KOPT-K1 (cell line): Measurements from ENCODE around the gene PLA1A.
"Not testable (repeated sequence)": the region's sequence is repeated elsewhere in the genome, so short reads cannot be mapped to it uniquely, and the experiment has no call there.

Experiments used
- H3K27ac ChIP-seq: fragments of 200-600 bp; sonication (generic); 2 replicates; pipeline ENCODE4 v1.5.1; 2016; ENCODE audit warnings: antibody characterized with exemption, mild to moderate bottlenecking, low read depth, low read length; ENCODE audit not compliant: poor library complexity, severe bottlenecking
- H3K36me3 ChIP-seq: fragments of 200-600 bp; sonication (generic); 2 replicates; pipeline ENCODE4 v1.5.1; 2017; ENCODE audit warnings: antibody characterized with exemption, mild to moderate bottlenecking, low read length, moderate library complexity; ENCODE audit not compliant: insufficient read depth
- H3K9me3 ChIP-seq: fragments of 200-600 bp; sonication (generic); 2 replicates; pipeline ENCODE4 v1.5.1; 2017; ENCODE audit warnings: antibody characterized with exemption, low read length, mild to moderate bottlenecking; ENCODE audit not compliant: insufficient read depth, poor library complexity, severe bottlenecking

Gene PLA1A

DNA sequence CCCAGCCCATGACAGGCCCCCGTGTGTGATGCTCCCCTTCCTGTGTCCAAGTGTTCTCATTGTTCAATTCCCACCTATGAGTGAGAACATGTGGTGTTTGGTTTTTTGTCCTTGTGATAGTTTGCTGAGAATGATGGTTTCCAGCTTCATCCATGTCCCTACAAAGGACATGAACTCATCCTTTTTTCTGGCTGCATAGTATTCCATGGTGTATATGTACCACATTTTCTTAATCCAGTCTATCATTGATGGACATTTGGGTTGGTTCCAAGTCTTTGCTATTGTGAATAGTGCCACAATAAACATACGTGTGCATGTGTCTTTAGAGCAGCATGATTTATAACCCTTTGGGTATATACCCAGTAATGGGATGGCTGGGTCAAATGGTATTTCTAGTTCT lies 34.4 kb upstream of the PLA1A start:
- H3K27ac ChIP-seq, H3K36me3 ChIP-seq, H3K9me3 ChIP-seq: not testable (repeated sequence)

DNA sequence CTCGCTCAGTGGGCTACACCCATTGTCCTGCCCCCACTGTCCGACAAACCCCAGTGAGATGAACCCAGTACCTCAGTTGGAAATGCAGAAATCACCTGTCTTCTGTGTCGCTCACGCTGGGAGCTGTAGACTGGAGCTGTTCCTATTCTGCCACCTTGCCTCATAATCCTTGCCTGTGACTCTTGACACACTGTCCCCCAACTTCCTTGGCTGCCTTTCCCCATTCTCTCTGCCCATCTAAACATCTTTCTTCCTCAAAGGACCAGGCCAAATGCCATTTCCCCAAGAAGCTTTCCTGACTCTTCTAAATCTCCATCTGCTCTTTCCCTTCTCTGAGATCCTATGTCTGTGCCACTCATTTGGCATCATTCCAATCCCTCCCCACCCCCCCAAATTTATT lies 28.5 kb upstream of the PLA1A start:
- Histone ChIP-seq H3K9me3 (no peaks in the 10 kb centered on the region), H3K27ac (no peak overlapping the region), H3K36me3 (no peaks in the 10 kb centered on the region)

DNA sequence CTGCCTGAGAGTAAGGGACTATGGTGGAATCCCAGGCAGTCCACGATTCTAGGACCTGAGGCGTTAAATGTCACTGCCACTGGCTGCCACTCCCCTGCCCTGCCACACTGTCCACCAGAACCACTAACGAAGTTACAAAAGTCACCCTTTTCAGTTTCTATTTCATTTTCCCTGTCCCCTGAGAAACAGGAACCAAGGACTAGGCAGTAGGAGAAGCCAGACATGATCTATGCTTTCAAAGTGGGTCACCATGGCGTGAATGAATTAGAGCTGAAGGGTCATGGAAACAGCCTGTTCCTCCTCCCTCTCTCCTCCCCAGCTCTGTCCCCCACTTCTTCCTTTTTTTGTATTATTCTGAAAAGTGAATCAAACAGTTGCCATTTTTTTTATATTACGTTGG lies 27.5 kb upstream of the PLA1A start:
- Histone ChIP-seq H3K27ac (no peak overlapping the region), H3K36me3 (no peaks in the 10 kb centered on the region), H3K9me3 (no peaks in the 10 kb centered on the region)

DNA sequence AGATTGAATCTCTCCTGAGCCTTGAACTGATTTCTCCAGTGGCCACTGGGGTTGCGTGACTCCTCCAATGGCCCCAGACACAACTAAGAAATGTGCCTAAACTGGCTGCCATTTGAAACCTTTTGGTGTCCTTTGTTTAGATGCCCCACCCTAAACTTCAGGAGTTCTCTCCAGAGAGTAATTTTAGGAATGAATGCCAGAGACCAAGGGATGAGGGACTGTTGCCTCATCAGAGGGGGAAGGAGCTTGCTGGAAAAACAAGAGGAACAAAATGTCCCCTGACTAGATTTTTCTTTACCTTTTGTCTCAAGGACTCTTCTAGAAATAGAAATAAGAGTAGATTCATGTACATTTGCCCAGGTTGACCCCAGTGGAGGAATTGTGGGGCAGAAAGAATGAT lies 26.5 kb upstream of the PLA1A start:
- H3K9me3 ChIP-seq: no peaks in the 10 kb centered on the region
- H3K36me3 ChIP-seq: no peaks in the 10 kb centered on the region
- no peak overlapping the region for H3K27ac ChIP-seq

DNA sequence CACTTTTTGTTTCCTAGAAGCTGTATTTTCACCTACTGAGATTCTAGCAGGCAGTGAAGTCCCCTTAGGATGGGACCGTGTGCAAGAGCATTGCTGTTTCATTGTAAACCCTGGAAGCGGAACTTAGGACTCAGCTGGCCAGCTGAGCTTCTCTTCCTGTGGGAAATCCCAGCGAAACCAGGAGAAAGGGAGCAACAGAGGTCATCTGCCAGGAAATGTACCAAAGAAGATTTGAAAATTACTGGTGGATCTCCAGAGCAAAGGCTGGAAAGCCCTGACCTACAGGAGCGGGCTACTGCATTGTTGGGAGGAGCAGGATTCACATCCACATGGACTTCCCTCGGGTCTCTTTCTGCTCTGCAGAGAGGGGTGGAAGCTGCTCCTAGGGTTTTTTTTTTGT lies 26.0 kb upstream of the PLA1A start:
- Histone ChIP-seq H3K9me3 (no peaks in the 10 kb centered on the region), H3K27ac (no peak overlapping the region), H3K36me3 (no peaks in the 10 kb centered on the region)

DNA sequence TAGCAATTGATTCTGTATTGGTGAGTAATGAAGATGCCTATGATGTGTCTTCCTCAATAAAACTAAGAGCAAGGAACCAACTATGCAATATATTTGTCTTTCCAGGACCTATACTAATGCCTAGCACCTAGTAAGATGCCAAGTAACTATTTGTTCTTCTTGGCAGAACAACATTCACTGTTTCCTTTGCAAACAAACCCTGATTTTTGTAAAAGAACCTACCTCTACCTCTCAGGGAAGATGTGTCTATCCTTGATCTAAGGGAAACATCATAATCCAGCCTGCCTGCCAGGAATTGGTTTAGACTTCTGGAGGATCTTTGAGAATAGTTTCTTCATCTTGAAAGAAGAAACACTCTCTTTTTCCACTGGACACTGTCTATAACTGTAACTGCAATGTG lies 22.2 kb upstream of the PLA1A start:
- Histone ChIP-seq H3K36me3 (no peaks in the 10 kb centered on the region), H3K27ac (no peak overlapping the region), H3K9me3 (no peaks in the 10 kb centered on the region)

DNA sequence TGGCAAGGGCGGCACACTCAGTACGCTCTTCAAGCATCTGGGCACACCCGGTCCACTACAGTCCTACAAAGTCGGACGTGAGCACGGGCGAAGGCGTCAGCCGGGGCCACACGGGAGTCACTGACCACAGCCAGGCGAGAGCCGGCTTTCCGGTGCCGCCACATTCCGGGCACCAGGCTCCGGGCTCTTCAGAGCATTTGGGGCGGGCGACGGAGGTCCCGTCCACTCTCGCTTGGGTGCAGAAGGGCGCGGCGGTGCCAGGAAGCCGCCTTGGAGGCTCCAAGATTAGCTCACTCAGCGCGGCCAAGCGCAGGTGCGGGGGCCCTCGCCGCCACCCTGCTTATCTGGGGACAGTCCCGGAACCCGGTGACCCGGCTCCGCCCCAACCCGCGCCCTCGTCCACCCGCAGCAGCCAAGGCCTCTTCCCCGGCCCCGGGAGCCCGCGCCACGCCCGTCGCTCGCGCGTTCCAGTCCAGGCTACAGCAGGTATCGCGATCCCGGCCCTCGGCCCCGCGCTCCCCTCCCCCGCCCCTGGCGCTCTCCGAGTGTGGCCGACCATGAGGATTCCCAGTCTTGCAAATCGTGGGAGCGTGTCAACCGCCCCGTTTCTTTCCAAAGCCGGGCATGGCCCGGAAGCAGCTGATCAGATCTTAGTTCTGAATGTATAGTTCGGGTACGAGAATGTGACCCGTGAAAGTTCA lies 18.2 kb upstream of the PLA1A start, which contains the start of gene ADPRH:
Gene ADPRH, plus strand, starts transcription at position 127 of the 701 bp plus-strand sequence. CDS start 2,678 bp downstream, outside the sequence.
- H3K9me3 ChIP-seq: no peaks in the 10 kb centered on the region
- no peaks in the 10 kb centered on the region for H3K36me3 ChIP-seq
- H3K27ac ChIP-seq: no peak within 1 kb of the TSS

DNA sequence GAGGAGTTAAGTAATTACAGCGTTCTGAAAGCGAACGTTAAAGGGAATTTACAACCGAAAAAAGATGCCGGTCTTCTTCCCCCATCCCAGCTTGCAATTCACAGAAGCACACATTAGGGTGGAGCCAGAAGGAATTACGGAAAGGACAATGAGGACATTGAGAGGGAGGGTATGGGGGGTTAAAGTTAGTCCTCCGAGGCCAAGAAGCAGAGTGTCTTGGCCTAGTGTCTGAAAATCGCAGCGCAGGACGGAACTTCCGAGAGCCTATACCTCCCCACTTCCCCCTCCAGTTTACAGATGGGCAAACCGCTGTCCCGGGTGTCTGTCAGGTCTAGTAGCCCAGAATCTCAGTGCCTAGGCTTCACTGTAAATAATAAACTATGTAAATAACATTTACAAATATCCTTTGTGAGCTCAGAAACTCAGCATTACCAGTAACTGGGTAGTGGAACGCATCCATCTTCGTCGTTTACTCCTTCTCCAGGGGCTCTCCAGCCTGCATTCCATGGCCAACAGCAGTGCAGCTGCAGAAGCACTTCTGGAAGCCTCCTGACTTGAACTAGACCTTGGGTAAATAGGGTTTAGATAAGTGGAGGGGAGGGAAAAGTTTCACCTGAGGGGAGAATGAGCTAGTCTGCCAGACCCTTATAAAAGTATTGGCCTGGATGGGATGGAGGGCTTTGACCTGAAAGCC lies 17.5 kb upstream of the PLA1A start:
- no peaks in the 10 kb centered on the region for H3K9me3 ChIP-seq
- H3K27ac ChIP-seq: no peak overlapping the region
- H3K36me3 ChIP-seq: no peaks in the 10 kb centered on the region

DNA sequence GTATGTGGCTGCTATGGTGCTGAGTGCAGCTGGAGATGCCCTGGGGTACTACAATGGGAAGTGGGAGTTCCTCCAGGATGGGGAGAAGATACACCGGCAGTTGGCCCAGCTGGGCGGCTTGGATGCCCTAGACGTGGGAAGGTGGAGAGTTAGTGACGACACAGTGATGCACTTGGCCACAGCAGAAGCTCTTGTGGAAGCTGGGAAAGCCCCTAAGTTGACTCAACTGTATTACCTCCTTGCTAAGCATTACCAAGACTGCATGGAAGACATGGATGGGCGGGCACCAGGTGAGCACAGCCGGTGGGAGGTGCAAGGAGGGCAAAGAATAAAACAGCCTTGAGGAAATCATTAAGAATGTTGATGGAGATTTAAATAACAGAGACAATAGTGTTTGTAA lies 15.5 kb upstream of the PLA1A start:
- H3K27ac ChIP-seq: no peak overlapping the region
- H3K36me3 ChIP-seq: no peaks in the 10 kb centered on the region
- H3K9me3 ChIP-seq: no peaks in the 10 kb centered on the region

DNA sequence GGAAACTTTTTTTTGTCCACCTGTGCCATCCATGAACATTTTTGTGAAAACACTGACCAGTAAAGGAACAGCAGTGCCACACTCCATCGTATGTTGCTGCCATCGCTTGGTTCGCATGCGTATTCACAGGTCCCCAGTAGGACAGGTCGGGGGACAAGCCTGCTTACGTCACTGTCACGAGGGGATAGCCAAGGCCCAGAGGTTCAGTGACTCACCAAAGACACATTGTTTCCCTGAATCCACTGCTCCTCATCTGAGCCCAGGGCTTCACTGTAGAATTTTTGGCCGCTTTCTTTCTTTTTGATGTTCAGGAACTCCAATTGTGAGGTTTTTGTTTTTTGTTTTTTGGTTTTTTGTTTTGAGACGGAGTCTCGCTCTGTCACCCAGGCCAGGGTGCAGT lies 12.5 kb upstream of the PLA1A start:
- Histone ChIP-seq H3K9me3 (peaks cover 2% of the 10 kb centered on the region), H3K36me3 (no peaks in the 10 kb centered on the region), H3K27ac (no peak overlapping the region)

DNA sequence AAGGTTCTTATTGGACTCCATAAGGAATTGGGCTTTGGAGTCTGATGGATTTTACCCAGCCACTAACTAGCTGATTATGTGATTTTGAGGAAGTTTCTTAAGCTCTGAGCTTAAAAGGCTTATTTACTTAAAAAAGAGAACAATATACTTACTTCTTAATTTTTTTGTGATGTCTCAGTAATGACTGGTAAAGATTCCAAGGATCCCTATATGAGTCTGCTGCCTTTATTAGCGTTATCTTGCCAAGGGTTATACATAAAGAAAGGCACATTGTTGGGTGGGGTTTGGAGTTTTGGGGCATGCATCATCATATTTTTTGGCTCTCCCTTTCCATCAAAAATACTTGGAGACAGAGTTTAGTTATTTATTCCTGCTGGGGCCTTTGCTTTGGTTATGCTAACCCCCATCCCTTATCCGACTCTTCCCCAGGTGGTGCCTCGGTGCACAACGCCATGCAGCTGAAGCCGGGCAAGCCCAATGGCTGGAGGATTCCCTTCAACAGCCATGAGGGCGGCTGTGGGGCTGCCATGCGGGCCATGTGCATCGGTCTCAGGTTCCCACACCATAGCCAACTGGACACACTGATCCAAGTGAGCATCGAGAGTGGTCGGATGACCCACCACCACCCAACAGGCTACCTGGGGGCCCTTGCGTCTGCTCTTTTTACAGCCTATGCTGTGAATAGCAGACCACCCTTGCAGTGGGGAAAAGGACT lies 11.7 kb upstream of the PLA1A start:
- no peaks in the 10 kb centered on the region for H3K36me3 ChIP-seq
- peaks cover 10% of the 10 kb centered on the region for H3K9me3 ChIP-seq
- H3K27ac ChIP-seq: no peak overlapping the region

DNA sequence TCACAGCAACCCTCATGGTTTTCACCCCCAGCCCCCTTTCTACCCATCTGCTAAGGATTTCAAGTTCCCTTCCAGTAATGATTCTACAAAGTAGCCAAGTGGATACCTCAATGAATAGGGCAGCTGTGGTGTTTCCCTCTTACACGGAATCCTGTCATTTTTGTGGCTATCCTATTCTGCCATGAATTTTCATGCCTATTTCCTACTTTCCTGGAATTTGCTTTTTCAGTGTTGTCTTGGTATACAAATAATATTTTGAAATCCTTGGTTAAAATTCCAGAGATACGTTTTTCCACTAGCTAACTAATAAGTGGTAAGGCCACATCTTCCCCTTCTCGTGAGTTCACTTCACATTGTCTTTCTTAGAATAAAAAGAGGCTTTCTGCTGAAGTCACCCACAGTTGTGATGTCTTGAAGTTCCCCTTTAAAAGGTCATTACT lies 10.9 kb upstream of the PLA1A start:
- peaks cover 12% of the 10 kb centered on the region for H3K9me3 ChIP-seq
- H3K27ac ChIP-seq: no peak overlapping the region
- no peaks in the 10 kb centered on the region for H3K36me3 ChIP-seq

DNA sequence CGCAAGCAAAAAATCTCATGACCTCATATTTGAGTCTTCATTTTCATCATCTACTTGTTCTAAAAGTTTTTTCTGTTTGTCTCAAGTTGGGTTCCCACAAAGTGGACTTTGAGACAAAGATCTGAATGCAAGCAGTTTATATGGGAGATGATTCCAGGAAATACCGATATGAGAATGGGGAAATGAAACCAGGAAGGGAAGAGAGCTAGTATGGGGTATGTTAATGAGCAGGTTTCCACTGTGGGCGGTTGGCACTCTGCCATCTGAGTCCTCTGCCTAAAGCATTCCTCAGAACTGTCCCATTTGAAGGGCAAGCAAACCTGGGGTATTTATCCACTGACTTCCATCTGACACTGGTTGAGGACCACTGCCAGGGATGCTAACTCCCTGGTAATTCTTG lies 9.6 kb upstream of the PLA1A start:
- H3K9me3 ChIP-seq: peaks cover 12% of the 10 kb centered on the region
- no peak overlapping the region for H3K27ac ChIP-seq
- H3K36me3 ChIP-seq: no peaks in the 10 kb centered on the region

DNA sequence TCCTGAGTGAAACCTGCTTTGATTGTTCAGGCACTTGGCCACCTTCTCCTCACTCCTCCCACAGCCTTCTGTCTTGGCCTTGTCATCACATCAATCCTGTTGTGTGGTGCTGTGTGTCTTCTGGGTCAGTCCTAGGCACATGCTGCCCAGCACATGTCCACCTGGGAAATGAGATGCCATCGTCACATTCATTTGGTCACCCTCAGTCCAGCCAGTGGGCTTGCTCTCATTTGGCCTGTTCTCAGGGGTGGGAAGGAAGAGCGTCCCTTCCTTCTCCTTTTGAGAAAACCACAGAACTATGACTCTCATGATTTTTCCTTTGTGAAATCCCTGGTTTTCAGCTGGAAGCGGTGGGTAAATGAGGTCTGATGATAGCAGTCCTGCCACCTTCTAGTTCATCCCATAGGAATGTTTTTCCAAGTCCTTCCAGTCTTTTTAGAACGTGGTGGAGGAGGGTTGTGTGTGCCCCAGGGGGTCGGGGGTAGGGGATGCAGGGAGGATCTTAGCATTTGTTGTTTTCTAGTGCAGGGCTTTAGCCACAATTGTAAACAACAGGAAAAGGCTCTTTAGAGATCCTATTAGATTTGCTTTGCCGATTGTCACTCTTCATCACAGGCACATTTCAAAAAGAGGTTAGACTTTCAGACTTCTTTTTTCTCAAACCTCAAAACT lies 8.4 kb upstream of the PLA1A start:
- Histone ChIP-seq H3K27ac (no peak overlapping the region), H3K9me3 (peaks cover 12% of the 10 kb centered on the region), H3K36me3 (no peaks in the 10 kb centered on the region)

DNA sequence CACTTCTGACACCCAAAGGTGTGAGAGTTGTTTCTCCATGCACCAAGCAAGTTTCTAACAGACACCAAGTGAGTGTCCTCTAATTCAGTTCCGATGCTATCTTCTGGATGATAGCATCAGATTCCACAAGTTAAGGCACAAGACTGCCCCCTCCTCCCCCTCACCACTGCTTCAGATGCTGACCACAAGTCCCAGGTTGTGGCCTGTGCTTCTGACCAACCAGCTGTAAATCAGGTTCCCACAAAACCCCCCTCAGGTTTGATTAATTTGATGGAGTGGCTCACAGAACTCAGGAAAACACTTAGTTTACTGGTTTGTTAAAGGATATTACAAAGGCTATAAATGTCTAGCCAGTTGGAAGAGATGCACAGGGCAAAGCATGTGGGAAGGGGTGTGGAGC lies 7.0 kb upstream of the PLA1A start:
- no peaks in the 10 kb centered on the region for H3K36me3 ChIP-seq
- peaks cover 12% of the 10 kb centered on the region for H3K9me3 ChIP-seq
- H3K27ac ChIP-seq: no peak overlapping the region
